Karpas-422 (cell line): Measurements from ENCODE around the gene NRL. TPM values are rescaled to one million over a fixed set of nuclear protein-coding genes. Genes with fewer than 3 reads are reported as not detected.

ENCODE experiments used
- DNase-seq: peaks from one replicate; pipeline ENCODE4 v3.0.0-alpha.2; 2015
- H2AFZ ChIP-seq: fragments of 200-600 bp; sonication (generic); 2 replicates; pipeline ENCODE4 v1.6.1; 2014; ENCODE audit warnings: antibody characterized with exemption, low read length, mixed read lengths
- H3K27ac ChIP-seq: fragments of 200-600 bp; sonication (generic); 2 replicates; pipeline ENCODE4 v1.5.1; 2014; ENCODE audit warnings: mild to moderate bottlenecking, low read length, moderate library complexity
- H3K27me3 ChIP-seq: fragments of 200-600 bp; sonication (generic); 2 replicates; pipeline ENCODE4 v1.6.1; 2014; ENCODE audit warnings: low read length, mixed read lengths
- H3K36me3 ChIP-seq: fragments of 200-600 bp; sonication (generic); 2 replicates; pipeline ENCODE4 v1.6.1; 2014; ENCODE audit warnings: low read length, mixed read lengths; ENCODE audit not compliant: insufficient read depth
- H3K4me1 ChIP-seq: fragments of 200-600 bp; sonication (generic); 2 replicates; pipeline ENCODE4 v1.6.1; 2014; ENCODE audit warnings: mild to moderate bottlenecking, low read length, mixed read lengths
- H3K4me2 ChIP-seq: fragments of 200-600 bp; sonication (generic); 2 replicates; pipeline ENCODE4 v1.6.1; 2014; ENCODE audit warnings: low read length, low read depth, mild to moderate bottlenecking; ENCODE audit not compliant: poor library complexity, severe bottlenecking
- H3K4me3 ChIP-seq: fragments of 200-600 bp; sonication (generic); 2 replicates; pipeline ENCODE4 v1.5.1; 2014; ENCODE audit warnings: mild to moderate bottlenecking, antibody characterized with exemption, low read length, mixed read lengths
- H3K79me2 ChIP-seq: fragments of 200-600 bp; sonication (generic); 2 replicates; pipeline ENCODE4 v1.6.1; 2014; ENCODE audit warnings: mild to moderate bottlenecking, low read length, mixed read lengths
- H3K9ac ChIP-seq: fragments of 200-600 bp; sonication (generic); 2 replicates; pipeline ENCODE4 v1.6.0; 2014; ENCODE audit warnings: low read length
- H3K9me2 ChIP-seq: fragments of 200-600 bp; sonication (generic), shearing (Covaris generic); replicated peaks from 2 replicates; pipeline ENCODE4 v1.6.0; 2014; ENCODE audit warnings: mild to moderate bottlenecking, low read length, moderate library complexity; ENCODE audit not compliant: insufficient read depth
- H3K9me3 ChIP-seq: fragments of 300-700, 200-600 bp; sonication (generic); 2 replicates; pipeline ENCODE4 v1.6.1; 2014; ENCODE audit warnings: low read length, mixed read lengths
- H4K20me1 ChIP-seq: fragments of 200-600 bp; sonication (generic); 2 replicates; pipeline ENCODE4 v1.6.1; 2014; ENCODE audit warnings: mild to moderate bottlenecking, antibody characterized with exemption, low read length, low read depth; ENCODE audit not compliant: insufficient read depth
- total RNA-seq: library from RNA; depleted of rRNA; stranded (reverse); fragments of >200 nt; shearing (Covaris generic); gene quantifications from 2 replicates; pipeline ENCODE4 v1.2.3, GENCODE V29; 2014; ENCODE audit warnings: low replicate concordance

NRL gene
- total RNA-seq, 1 experiment from 2014 or later = 2.5 TPM

DNA sequence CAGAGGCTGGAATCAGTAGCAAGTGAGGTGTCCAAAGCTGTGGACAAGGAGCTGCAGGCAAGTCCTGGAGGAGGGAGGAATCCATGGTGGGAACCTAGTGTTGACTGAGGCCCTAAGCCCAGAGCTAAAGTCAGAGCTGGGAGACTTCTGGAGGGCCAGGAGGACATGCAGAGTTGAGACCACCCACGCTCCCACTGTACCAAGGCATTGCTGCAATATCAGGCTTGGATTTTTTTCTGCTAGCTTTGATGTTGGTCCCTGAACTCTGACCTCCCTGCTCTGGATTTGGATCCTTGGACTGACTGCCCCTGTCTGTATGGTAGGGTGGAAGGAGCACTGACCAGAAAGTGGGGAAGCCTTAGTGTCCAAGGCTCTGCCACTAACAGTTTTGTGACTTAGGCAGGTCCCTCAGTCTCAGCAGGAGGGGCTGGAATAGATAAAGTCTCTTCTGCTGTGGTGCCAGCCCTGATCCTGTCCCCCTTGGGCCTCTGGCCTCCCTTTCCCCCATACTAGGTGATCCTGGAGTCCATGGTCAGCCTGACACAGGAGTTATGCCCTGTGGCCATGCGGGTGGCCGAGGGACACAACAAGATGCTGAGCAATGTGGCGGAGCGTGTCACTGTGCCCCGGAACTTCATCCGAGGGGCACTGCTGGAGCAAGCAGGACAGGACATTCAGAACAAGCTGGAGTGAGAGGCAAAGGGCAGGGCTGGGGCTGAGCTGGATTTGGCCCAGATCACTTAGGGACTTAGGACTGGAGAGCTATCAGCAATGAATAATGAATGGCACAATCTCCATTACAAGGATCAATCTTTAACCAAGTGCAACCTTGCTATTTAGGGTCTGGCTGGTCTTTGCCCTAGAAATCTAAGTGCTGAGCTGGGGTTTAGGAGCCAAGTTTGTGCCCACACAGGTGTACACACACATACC, 53.5 kb downstream of the NRL start:
- H3K27me3 ChIP-seq = no peaks in the 10 kb centered on the region
- H3K27ac ChIP-seq = no peak overlapping the region
- no peaks in the 10 kb centered on the region for H3K9me2 ChIP-seq
- H3K9ac ChIP-seq = no peak overlapping the region
- H2AFZ ChIP-seq = no peak overlapping the region
- H4K20me1 ChIP-seq = peaks cover 6% of the 10 kb centered on the region; the same call in 1 of the 2 replicates
- H3K4me3 ChIP-seq = no peak overlapping the region
- no peak overlapping the region for H3K4me2 ChIP-seq
- H3K36me3 ChIP-seq = peaks cover 20% of the 10 kb centered on the region; the same call in 1 of the 2 replicates
- DNase-seq = no peak
- no peaks in the 10 kb centered on the region for H3K9me3 ChIP-seq
- H3K4me1 ChIP-seq = no peaks in the 10 kb centered on the region
- no peaks in the 10 kb centered on the region for H3K79me2 ChIP-seq

DNA sequence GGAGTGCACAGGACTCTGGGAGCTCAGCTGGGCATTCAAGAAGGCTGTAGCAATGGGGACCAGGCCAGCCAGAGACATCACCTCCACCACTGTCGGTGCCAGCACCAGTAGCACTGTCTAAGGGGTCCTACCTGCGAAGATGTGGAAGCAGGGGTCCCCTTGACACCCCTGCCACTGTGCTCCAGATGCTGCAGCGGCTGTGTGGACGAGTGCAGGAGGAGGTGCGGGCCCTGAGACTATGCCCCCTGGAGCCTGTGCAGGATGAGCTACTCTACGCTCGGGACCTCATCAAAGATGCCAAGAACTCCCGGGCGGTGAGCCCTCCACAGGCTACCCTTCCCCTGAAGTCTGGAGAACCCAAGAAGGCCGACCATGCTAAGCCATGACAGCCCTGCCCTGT, 54.3 kb downstream of the NRL start:
- no peaks in the 10 kb centered on the region for H3K27me3 ChIP-seq
- H3K79me2 ChIP-seq = no peaks in the 10 kb centered on the region

DNA sequence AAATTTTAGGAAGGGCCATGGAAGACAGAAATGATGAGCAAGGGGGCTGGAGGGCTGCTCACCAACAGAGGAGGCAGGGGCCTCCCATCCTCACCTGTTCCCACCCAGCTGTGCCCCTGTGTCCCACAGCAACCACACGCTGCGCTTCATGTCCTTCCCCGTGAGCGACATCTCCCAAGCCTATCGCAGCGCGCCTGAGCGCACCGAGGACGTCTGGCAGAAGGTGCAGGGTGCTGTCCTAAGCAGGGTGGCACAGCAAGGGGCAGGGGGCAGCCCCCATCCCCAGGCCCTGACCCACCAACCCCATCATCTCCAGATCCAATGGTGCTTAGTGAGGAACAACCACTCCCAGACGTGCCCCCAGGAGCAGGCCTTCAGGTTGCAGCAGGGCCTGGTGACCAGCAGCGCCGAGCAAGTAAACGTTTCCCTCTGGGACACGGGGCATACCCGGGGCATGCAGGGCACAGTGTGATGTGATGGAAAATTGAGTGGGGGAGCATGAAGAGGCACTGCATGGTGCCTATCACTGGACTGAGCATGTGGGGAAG, 54.8 kb downstream of the NRL start:
- Histone ChIP-seq H3K4me2 (no peak overlapping the region), H3K9me2 (no peaks in the 10 kb centered on the region), H2AFZ (no peak overlapping the region), H3K27me3 (no peaks in the 10 kb centered on the region), H3K36me3 (peaks cover 22% of the 10 kb centered on the region; the same call in 1 of the 2 replicates), H3K4me3 (no peak overlapping the region), H3K79me2 (no peaks in the 10 kb centered on the region), H3K4me1 (no peaks in the 10 kb centered on the region), H3K9ac (no peak overlapping the region), H4K20me1 (peaks cover 6% of the 10 kb centered on the region; the same call in 1 of the 2 replicates), H3K27ac (no peak overlapping the region), H3K9me3 (no peaks in the 10 kb centered on the region)
- no peak for DNase-seq

More for the DNA sequence above, 54.3 kb downstream of the NRL start:
- Histone ChIP-seq H4K20me1 (peaks cover 6% of the 10 kb centered on the region; the same call in 1 of the 2 replicates), H3K9me2 (no peaks in the 10 kb centered on the region), H3K9ac (no peak overlapping the region), H3K4me3 (no peak overlapping the region), H2AFZ (no peak overlapping the region), H3K27ac (no peak overlapping the region), H3K4me1 (no peaks in the 10 kb centered on the region), H3K4me2 (no peak overlapping the region), H3K36me3 (peaks cover 20% of the 10 kb centered on the region; the same call in 1 of the 2 replicates), H3K9me3 (no peaks in the 10 kb centered on the region)
- no peak for DNase-seq

DNA sequence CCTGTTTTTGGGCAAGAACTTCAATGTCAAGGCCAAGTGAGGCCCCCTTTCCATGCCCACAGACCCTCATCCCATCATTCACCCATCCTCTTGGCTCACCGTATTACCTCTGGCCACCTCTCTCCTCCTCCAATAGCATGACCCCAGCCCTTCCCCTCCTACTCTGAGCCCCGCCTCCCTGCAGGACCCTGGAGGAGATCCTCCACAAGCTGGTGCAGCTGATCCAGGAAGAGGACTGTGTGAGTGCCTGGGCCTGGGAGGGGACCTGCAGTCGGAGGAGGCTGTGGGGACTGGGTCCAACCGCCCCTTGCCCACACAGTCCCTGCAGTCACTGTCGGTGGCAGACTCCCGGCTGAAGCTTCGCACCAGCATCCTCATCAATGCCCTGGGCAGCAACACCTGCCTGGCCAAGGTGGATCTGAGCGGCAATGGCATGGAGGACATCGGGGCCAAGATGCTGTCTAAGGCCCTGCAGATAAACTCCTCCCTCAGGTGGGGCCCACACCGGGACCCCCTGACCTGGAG, 55.7 kb downstream of the NRL start:
- H3K27ac ChIP-seq = no peak overlapping the region
- no peak overlapping the region for H3K4me2 ChIP-seq
- H3K79me2 ChIP-seq = no peaks in the 10 kb centered on the region
- H3K36me3 ChIP-seq = peaks cover 29% of the 10 kb centered on the region; the same call in 1 of the 2 replicates
- H4K20me1 ChIP-seq = peaks cover 6% of the 10 kb centered on the region; the same call in 1 of the 2 replicates
- no peak for DNase-seq
- no peaks in the 10 kb centered on the region for H3K9me2 ChIP-seq
- H2AFZ ChIP-seq = no peak overlapping the region
- H3K4me1 ChIP-seq = no peaks in the 10 kb centered on the region
- H3K9me3 ChIP-seq = no peaks in the 10 kb centered on the region
- H3K4me3 ChIP-seq = no peak overlapping the region
- H3K27me3 ChIP-seq = no peaks in the 10 kb centered on the region
- H3K9ac ChIP-seq = no peak overlapping the region

DNA sequence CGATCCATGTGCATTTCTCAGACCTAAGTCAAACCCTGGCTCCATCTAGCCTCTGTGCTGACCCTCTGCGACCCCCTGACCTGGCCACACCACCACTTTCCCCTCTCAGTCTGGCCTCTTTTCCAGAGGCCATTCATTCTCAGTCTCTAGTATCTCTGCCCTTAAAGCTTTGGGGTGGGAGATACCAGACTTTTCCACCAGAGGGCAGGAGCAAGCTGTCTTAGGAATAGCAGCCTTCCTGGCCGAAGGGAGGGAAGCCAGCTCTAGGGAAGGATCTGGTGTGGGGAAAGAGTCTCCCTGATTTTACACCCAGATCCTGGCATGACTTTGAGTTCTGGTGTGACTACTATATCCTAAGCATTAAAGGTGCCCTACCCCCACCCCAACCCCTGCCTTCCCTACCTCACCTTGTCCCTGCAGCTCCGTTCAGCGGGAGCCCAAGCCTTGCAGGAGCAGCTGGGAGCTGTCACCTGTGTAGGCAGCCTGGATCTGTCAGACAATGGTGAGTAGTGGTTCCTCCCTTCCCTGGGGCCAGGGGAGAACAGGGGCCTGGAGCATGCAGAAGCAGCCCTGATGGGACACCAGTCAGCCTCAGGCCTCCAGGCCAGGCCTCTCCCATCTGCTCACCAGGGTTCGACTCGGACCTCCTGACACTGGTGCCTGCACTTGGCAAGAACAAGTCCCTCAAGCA, 56.3 kb downstream of the NRL start:
- Histone ChIP-seq H3K27ac (no peak overlapping the region), H3K79me2 (peaks cover 2% of the 10 kb centered on the region; the same call in 1 of the 2 replicates), H3K9ac (no peak overlapping the region), H3K4me1 (no peaks in the 10 kb centered on the region), H4K20me1 (peaks cover 10% of the 10 kb centered on the region), H3K4me2 (no peak overlapping the region), H3K36me3 (peaks cover 30% of the 10 kb centered on the region; the same call in 1 of the 2 replicates), H3K27me3 (no peaks in the 10 kb centered on the region), H2AFZ (no peak overlapping the region), H3K9me2 (no peaks in the 10 kb centered on the region), H3K9me3 (no peaks in the 10 kb centered on the region), H3K4me3 (no peak overlapping the region)
- DNase-seq = peak; percentile 87

DNA sequence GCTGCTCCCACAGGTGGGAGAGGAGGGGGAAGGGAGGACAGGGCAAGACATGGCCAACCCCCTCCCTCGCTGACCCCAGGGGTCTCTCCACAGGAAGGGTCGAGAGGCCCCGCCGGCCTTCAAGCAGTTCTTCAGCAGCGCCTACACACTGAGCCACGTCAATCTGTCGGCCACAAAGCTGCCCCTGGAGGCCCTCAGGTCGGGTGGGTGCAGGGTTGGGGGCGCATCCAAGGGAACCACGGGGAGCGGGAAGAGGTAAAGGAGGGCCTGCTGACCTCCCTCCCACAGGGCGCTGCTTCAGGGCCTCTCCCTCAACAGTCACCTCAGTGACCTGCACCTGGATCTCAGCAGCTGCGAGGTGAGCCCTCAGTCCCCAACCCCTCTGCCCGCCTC, 56.9 kb downstream of the NRL start:
- Histone ChIP-seq H3K9ac (no peak overlapping the region), H3K27me3 (no peaks in the 10 kb centered on the region), H3K9me3 (no peaks in the 10 kb centered on the region), H3K36me3 (peaks cover 30% of the 10 kb centered on the region; the same call in 1 of the 2 replicates), H4K20me1 (peaks cover 15% of the 10 kb centered on the region), H3K79me2 (peaks cover 7% of the 10 kb centered on the region), H3K4me1 (peaks cover 3% of the 10 kb centered on the region), H3K4me2 (no peak overlapping the region), H3K27ac (no peak overlapping the region), H3K9me2 (no peaks in the 10 kb centered on the region), H2AFZ (no peak overlapping the region), H3K4me3 (no peak overlapping the region)
- DNase-seq = no peak

DNA sequence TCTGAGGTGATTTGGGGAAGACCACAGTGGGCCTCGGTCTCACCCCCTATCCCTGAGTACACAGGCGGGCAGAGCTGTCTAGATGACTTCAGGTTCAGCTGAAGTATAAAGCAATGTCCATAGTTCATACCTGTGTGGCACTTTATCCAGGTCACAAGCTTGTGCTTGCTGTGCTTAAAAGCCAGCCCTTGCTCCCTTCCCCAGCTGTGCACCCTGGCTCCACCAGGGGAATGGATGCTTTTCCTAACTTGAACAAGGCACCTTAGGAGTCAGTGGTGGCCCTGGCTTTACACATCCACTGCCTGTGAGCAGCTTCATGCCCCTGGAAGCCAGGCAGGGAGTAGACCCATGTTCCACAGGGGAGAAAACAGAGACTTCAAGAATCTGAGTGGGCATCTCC, 57.5 kb downstream of the NRL start:
- H3K4me1 ChIP-seq = peaks cover 9% of the 10 kb centered on the region
- H2AFZ ChIP-seq = no peak overlapping the region
- H3K36me3 ChIP-seq = peaks cover 30% of the 10 kb centered on the region; the same call in 1 of the 2 replicates
- no peaks in the 10 kb centered on the region for H3K9me2 ChIP-seq
- H3K9me3 ChIP-seq = no peaks in the 10 kb centered on the region
- H3K4me3 ChIP-seq = no peak overlapping the region
- peaks cover 13% of the 10 kb centered on the region for H3K79me2 ChIP-seq
- DNase-seq = no peak
- H3K27me3 ChIP-seq = no peaks in the 10 kb centered on the region
- no peak overlapping the region for H3K27ac ChIP-seq
- peaks cover 21% of the 10 kb centered on the region for H4K20me1 ChIP-seq
- H3K9ac ChIP-seq = no peak overlapping the region
- H3K4me2 ChIP-seq = no peak overlapping the region
